ENCODE measurements around the gene SSBP3.

The SSBP3 gene

DNA sequence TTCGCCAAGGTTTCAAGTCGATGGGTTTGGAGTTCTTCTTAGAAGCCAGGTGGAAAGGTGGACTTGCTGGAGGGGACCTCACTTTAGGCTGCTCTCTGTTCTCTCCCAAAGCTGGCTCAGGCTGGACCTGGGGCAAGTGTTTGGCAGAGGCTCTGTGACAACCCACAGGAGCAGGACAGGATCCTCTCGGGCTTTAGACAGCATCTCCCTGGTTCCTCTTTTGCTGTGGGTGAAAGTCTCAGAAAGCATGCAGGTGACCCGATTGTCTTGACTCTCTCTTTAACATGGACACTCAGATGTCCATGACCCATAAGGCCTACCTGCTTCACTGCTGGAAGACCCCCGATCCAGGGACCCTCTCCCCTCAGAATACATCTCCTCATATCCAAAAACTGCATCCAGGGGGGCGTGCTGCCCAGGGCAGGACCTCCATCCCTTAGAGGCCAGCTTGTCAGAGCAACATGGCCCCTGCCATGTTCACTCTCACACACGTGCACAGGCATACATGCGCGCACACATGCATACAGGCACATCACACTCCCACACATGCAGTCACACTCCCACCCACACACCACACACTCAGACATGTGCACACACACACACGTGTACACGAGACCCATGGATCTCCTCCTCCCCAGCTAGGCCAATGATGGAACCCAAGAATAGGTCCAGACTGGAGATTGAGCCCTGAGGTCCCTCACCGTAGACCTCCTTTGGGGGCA, 184.9 kb downstream of the SSBP3 start:
- TF ChIP-seq CTCF (IDR thresholded peaks at IDR 0.05): no peak

DNA sequence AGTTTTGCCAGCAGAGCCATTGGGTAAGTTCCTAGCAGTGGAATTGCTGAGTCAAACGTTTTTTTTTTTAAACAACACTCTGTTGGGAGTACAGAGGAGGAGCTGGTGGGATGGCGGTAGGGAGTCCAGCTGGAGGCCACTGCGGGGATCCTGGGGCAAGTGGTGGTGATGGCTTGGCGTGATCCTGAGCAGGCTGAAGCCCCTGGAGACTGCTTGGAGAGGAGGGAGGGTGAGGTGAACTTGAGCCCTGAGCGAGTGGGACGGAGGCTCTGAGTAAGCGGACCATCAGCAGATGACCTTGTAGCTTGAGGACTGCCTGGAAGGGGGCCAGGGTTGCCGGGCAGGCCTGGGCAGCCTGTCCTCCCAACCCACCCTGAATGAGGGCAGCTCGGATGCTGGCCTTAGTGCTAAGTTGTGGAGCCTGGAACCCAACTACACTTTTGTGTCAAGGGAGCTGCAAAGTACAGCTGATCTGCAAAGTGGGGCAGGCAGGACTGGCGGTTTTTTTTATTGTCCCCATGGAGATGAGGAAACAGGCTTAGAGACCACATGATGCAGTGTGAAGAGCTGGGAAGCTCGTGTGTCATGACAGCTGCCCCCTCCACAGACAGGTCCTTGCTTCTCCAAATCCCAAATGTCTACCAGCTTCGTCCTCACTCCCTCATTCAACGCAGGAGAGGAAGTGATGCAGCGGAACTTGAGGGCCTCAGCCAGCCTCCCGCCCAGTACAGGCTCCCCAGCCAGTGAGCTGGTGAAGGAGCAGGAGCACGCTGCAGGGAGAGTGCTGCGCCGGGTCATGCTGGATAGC, 186.0 kb downstream of the SSBP3 start:
- no peak for TF ChIP-seq CTCF (IDR thresholded peaks at IDR 0.05)

- no peak for TF ChIP-seq CTCF (IDR thresholded peaks at IDR 0.05)
These were observed 186.5 kb downstream of the SSBP3 start for GRCh38 chr1:54219688-54220003.

- TF ChIP-seq CTCF (IDR thresholded peaks at IDR 0.05): no peak
These were observed 187.1 kb downstream of the SSBP3 start for GRCh38 chr1:54218883-54219687.

GRCh38 chr1:54215523-54215922, 190.7 kb downstream of the SSBP3 start:
- TF ChIP-seq CTCF (IDR thresholded peaks at IDR 0.05): no peak

DNA sequence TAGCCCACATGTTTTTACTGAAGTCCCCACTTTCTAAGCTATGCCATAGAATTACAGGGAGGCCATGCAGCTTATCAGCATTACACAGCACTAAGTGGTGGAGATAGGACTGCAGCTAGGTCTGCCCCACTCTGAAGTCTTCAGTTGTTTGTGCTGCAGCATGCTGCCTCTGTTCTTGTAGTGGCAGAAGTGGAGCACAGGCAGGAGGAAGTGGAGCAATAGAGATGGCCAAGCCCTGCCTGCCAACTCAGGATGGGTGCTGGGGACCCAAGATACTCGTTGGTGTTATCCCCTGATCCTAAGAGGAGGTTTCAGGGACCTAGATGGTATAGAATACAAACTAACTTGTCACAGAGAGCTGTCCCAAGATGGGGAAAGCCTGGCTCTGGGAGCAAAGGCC, 193.3 kb downstream of the SSBP3 start:
- TF ChIP-seq CTCF (IDR thresholded peaks at IDR 0.05): no peak

- TF ChIP-seq CTCF (IDR thresholded peaks at IDR 0.05): no peak
These were observed 198.9 kb downstream of the SSBP3 start for GRCh38 chr1:54207287-54207686.

All from LNCAP (cell line).